Effector memory CD8-positive, alpha-beta T cell (primary cell): ENCODE results near the gene TBL3.
"Not testable (repeated sequence)": the region's sequence is repeated elsewhere in the genome, so short reads cannot be mapped to it uniquely, and the experiment has no call there.

Experiments used
- ATAC-seq: fragments of 150-1000 bp; cut with Tn5 transposase; replicated peaks from 2 replicates; pipeline ENCODE4 v1.10.0; 2021; ENCODE audit warnings: mild to moderate bottlenecking, moderate library complexity
- DNase-seq, 3 experiments: peaks; one replicate each; pipeline ENCODE4 v3.0.0; 2021
- H3K27ac Mint-ChIP-seq, 2 donors: one replicate each; pipeline ENCODE4 v1.8.0; 2022; ENCODE audit warnings: mild to moderate bottlenecking in 2 of 2, mixed read lengths in 2 of 2, moderate library complexity in 2 of 2
- H3K27me3 Mint-ChIP-seq, 2 donors: one replicate each; pipeline ENCODE4 v1.8.0; 2022; ENCODE audit warnings: mixed read lengths in 2 of 2
- H3K36me3 Mint-ChIP-seq: one replicate; pipeline ENCODE4 v1.8.0; 2022; ENCODE audit warnings: mild to moderate bottlenecking, moderate library complexity, mixed read lengths; ENCODE audit not compliant: insufficient read depth
- H3K4me1 Mint-ChIP-seq, 2 donors: one replicate each; pipeline ENCODE4 v1.8.0; 2022; ENCODE audit warnings: low read depth in 2 of 2, mixed read lengths in 2 of 2
- H3K4me3 Mint-ChIP-seq, 2 donors: one replicate each; pipeline ENCODE4 v1.8.0; 2022; ENCODE audit warnings: mild to moderate bottlenecking in 2 of 2, mixed read lengths in 2 of 2, moderate library complexity in 2 of 2
- H3K9me3 Mint-ChIP-seq, 2 donors: one replicate each; pipeline ENCODE4 v1.8.0; 2022; ENCODE audit warnings: mixed read lengths in 2 of 2

The TBL3 gene

DNA sequence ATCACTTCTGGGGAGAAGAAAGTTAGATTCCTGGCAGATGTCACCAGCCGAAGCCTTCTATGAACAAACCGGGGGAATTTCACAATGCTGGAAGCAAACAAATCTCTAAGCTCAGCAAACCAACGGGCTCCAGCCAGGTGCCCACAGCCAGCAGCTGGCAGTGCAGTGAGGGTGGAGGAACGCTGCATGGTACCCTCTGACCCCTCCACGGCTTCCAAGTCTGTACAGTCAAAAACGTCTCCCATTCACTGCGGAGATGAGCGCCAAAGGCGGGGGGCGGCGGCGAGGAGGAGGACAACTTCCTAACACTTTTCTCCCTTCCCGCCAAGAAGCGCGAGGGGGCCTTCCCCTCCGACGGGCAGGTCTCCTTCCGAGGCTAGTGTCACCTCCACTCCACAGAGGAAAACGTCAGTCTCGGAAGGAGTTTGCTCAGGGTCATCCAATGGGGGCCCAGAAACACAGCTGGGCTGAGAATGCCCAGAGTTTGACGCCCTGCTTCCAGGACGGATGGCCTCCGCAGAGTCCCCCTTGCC lies 36.8 kb downstream of the TBL3 start:
- no peak for ATAC-seq

GRCh38 chr16:2009164-2009711 lies 37.4 kb downstream of the TBL3 start:
- H3K27ac Mint-ChIP-seq, result peak overlapping the region; percentile 71 to 90
- no peak for DNase-seq
- ATAC-seq, result peak; percentile 49

More for the DNA sequence above, 36.8 kb downstream of the TBL3 start:
- Mint-ChIP-seq H3K36me3 (peaks cover 7% of the 10 kb centered on the region), H3K9me3 (no peaks in the 10 kb centered on the region), H3K27me3 (no peaks in the 10 kb centered on the region), H3K4me3 (peak overlapping the region; percentile 80 to 85), H3K4me1 (peaks cover 45 to 46% of the 10 kb centered on the region in 2 donors), H3K27ac (peak overlapping the region; percentile 71 to 90)
- DNase-seq, result no peak

GRCh38 chr16:2009791-2010510 lies 38.1 kb downstream of the TBL3 start, which contains the start of gene ZNF598:
TSS of gene ZNF598 (minus strand) at chr16:2009821.
- peaks cover 7% of the 10 kb centered on the region for H3K36me3 Mint-ChIP-seq
- DNase-seq (peak; percentile 70 to 77 (median 76)), ATAC-seq (peak; percentile 94)

More at GRCh38 chr16:2009164-2009711, 37.4 kb downstream of the TBL3 start:
- Mint-ChIP-seq H3K4me3 (peak overlapping the region; percentile 80 to 85), H3K4me1 (peaks cover 41 to 42% of the 10 kb centered on the region in 2 donors), H3K27me3 (no peaks in the 10 kb centered on the region), H3K36me3 (peaks cover 7% of the 10 kb centered on the region), H3K9me3 (no peaks in the 10 kb centered on the region)

GRCh38 chr16:2011726-2012125 lies 39.9 kb downstream of the TBL3 start:
- not testable (repeated sequence) for H3K27me3 Mint-ChIP-seq, H3K4me3 Mint-ChIP-seq, H3K27ac Mint-ChIP-seq, DNase-seq, H3K9me3 Mint-ChIP-seq, ATAC-seq
- peaks cover 24 to 25% of the 10 kb centered on the region in 2 donors for H3K4me1 Mint-ChIP-seq
- peaks cover 12% of the 10 kb centered on the region for H3K36me3 Mint-ChIP-seq

More at GRCh38 chr16:2009791-2010510, 38.1 kb downstream of the TBL3 start, which contains the start of gene ZNF598:
- peak within 1 kb of the TSS; percentile 84 to 85 for H3K4me3 Mint-ChIP-seq
- peak within 1 kb of the TSS; percentile 90 to 94 for H3K27ac Mint-ChIP-seq
- no peaks in the 10 kb centered on the region for H3K27me3 Mint-ChIP-seq
- H3K4me1 Mint-ChIP-seq, result peaks cover 37 to 38% of the 10 kb centered on the region in 2 donors
- H3K9me3 Mint-ChIP-seq, result no peaks in the 10 kb centered on the region

- DNase-seq, result no peak
- peaks cover 9% of the 10 kb centered on the region in 2 donors for H3K4me1 Mint-ChIP-seq
- H3K4me3 Mint-ChIP-seq, result no peak overlapping the region
- no peak overlapping the region for H3K27ac Mint-ChIP-seq
- peaks cover 5% of the 10 kb centered on the region for H3K36me3 Mint-ChIP-seq
- H3K9me3 Mint-ChIP-seq, result no peaks in the 10 kb centered on the region
- ATAC-seq, result no peak
- H3K27me3 Mint-ChIP-seq, result peaks cover 0 to 10% of the 10 kb centered on the region in 2 donors
Measured at GRCh38 chr16:2013527-2013926, 41.7 kb downstream of the TBL3 start.

GRCh38 chr16:2015117-2015946 lies 43.5 kb downstream of the TBL3 start:
- Mint-ChIP-seq H3K27ac (no peak overlapping the region), H3K36me3 (peaks cover 5% of the 10 kb centered on the region)
- no peak for DNase-seq

GRCh38 chr16:2015947-2016208 lies 44.0 kb downstream of the TBL3 start:
- H3K36me3 Mint-ChIP-seq, result peaks cover 5% of the 10 kb centered on the region
- H3K4me1 Mint-ChIP-seq, result peaks cover 0 to 2% of the 10 kb centered on the region in 2 donors
- H3K4me3 Mint-ChIP-seq, result no peak overlapping the region
- H3K9me3 Mint-ChIP-seq, result no peaks in the 10 kb centered on the region
- DNase-seq (no peak), ATAC-seq (no peak)
- no peak overlapping the region for H3K27ac Mint-ChIP-seq
- peaks cover 5 to 25% of the 10 kb centered on the region in 2 donors for H3K27me3 Mint-ChIP-seq

More at GRCh38 chr16:2015117-2015946, 43.5 kb downstream of the TBL3 start:
- Mint-ChIP-seq H3K9me3 (no peaks in the 10 kb centered on the region), H3K4me3 (no peak overlapping the region), H3K4me1 (peaks cover under 1% of the 10 kb centered on the region in 2 donors), H3K27me3 (peaks cover 0 to 20% of the 10 kb centered on the region in 2 donors)
- no peak for ATAC-seq

DNA sequence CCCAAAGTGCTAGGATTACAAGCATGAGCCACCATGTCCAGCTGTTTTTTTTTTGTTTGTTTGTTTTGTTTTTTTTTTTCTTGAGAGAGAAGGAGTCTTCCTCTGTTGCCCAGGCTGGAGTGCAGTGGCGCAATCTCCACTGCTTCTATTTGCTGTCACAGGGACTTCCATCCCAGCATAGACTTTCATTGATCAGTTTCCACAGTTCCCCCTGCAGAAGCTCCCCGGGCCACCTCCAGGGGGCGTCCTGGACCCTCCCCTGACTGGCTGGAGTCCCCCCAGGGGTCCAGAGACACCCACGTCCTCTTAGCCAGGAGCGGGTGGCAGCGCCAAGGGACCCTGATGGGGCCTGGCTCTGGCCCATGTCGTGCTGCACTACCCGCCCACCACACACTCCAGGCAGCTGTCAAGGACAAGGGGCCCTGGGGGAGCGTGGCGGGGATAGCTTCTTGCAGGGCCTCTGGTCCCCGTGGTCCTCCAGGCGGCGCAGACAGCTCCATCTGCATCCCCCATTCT lies 44.6 kb downstream of the TBL3 start:
- peaks cover 8% of the 10 kb centered on the region for H3K36me3 Mint-ChIP-seq
- H3K9me3 Mint-ChIP-seq, result no peaks in the 10 kb centered on the region
- H3K4me3 Mint-ChIP-seq, result no peak overlapping the region
- H3K4me1 Mint-ChIP-seq, result peaks cover 0 to 2% of the 10 kb centered on the region in 2 donors
- DNase-seq (no peak), ATAC-seq (no peak)
- no peak overlapping the region for H3K27ac Mint-ChIP-seq
- H3K27me3 Mint-ChIP-seq, result peaks cover 7 to 31% of the 10 kb centered on the region in 2 donors

DNA sequence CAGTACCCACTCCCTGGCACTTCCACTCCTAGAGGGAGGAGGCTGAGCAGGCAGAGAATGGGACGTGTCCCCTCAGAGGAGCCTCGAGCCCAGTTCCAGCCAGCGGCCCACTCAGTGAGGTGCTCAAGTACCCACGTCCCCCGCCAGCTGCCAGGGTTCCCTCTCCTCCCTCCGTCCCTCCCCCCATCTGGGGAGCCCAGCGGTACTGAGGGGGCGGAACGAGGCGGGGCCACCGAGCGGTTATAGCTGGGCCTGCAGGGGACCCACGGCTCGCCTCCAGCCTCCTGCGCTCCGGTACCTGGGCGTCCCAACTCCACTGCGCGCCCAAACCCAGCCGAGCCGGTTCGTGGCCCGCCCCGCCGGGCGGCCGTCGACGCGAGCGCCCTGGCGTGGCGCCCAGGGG lies 47.7 kb downstream of the TBL3 start, which contains the start of gene NPW:
NPW (plus strand) TSS at position 268 of the 403 bp plus-strand sequence.
- Mint-ChIP-seq H3K27me3 (peaks cover 19 to 48% of the 10 kb centered on the region in 2 donors), H3K27ac (peak within 1 kb of the TSS in 1 of 2 donors; percentile 49), H3K9me3 (no peaks in the 10 kb centered on the region), H3K4me3 (no peak within 1 kb of the TSS), H3K36me3 (peaks cover 8% of the 10 kb centered on the region), H3K4me1 (peaks cover 8 to 9% of the 10 kb centered on the region in 2 donors)
- no peak for DNase-seq
- ATAC-seq, result no peak

- DNase-seq (no peak), ATAC-seq (no peak)
- Mint-ChIP-seq H3K27ac (peak overlapping the region in 1 of 2 donors; percentile 49), H3K4me1 (peaks cover 8 to 9% of the 10 kb centered on the region in 2 donors), H3K9me3 (no peaks in the 10 kb centered on the region), H3K4me3 (no peak overlapping the region), H3K36me3 (peaks cover 6% of the 10 kb centered on the region), H3K27me3 (peaks cover 19 to 48% of the 10 kb centered on the region in 2 donors)
Measured at GRCh38 chr16:2019921-2020831, 48.3 kb downstream of the TBL3 start.

GRCh38 chr16:2022723-2023091 lies 50.9 kb downstream of the TBL3 start:
- Mint-ChIP-seq H3K27me3 (peaks cover 19 to 46% of the 10 kb centered on the region in 2 donors), H3K9me3 (no peaks in the 10 kb centered on the region), H3K27ac (no peak overlapping the region), H3K4me1 (peaks cover 8 to 9% of the 10 kb centered on the region in 2 donors), H3K36me3 (peaks cover 3% of the 10 kb centered on the region), H3K4me3 (peak overlapping the region; percentile 78 to 81)
- peak; percentile 16 for ATAC-seq
- no peak for DNase-seq
